ENCODE measurements around the gene TMEM218. TPM values are rescaled to one million over a fixed set of nuclear protein-coding genes. Genes with fewer than 3 reads are reported as not detected.

The TMEM218 gene
- total RNA-seq, 1 donor from 2014 or later: 23.1 TPM

DNA sequence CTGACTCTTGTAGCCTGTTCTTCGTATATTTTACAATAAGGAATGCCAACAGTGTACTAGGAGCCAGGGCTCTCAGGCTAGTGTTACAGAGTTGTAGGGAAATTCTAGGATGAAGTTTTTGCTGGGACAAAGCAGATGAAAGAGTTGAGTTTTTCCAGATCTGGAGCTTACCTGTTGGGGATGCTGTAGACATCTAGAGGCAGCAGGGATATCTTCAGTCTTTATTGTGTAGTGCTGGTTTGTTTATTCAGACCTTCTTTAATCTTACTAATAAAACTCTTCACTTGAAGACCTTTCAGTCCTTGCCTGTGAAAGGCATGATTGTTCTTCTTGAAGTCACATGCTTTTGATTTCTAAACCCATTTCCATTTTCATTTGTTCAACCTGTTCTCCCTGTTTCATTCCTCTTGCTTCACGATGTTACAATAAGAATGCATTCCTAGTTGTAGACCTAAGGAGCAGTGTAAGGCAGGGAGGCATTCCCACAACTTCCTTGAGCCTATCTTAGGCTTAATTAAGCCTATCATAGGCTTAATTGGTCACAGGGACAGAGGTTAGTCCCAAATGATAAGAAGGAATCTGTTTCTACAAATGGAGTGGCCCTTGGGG is 56.2 kb downstream of the TMEM218 start:
- DNase-seq: no peak

DNA sequence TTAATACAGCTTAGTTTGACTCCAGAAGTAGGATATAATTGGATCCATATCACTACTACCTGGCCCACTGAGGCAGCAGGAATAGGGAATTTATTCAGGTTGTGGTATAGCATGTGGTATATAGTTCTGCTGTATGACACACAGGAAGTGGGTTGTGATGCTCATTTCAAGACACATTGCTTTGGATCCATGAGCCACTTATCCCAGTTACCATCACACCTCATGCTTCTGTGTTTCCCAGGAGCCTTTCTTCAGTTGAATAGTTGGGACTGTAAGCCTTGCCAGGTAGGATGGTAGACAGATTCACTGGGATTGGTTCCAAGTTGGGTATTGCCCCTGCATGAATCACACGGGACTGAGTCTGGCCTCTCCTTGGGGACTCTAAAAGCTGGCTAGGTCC is 58.3 kb downstream of the TMEM218 start:
- DNase-seq: no peak

DNA sequence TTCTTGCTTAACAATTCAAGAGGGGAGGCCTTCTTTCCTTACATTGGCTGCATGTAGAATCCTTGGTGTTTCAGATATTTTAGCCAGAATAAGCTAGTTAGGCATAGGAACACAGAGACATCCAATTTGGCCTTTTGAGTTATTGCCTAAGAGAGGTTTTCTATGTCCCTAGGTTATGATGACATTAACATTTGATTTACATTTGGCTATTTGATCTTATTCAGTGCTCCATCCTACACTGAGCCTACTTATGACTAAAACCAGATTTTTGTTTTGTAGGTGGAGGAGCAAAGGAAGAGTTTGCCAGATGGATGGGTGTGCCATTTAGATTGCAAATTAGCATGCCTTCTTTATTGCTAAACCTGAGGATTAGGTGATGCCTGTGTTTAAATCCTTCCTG is 59.4 kb downstream of the TMEM218 start:
- DNase-seq: no peak

DNA sequence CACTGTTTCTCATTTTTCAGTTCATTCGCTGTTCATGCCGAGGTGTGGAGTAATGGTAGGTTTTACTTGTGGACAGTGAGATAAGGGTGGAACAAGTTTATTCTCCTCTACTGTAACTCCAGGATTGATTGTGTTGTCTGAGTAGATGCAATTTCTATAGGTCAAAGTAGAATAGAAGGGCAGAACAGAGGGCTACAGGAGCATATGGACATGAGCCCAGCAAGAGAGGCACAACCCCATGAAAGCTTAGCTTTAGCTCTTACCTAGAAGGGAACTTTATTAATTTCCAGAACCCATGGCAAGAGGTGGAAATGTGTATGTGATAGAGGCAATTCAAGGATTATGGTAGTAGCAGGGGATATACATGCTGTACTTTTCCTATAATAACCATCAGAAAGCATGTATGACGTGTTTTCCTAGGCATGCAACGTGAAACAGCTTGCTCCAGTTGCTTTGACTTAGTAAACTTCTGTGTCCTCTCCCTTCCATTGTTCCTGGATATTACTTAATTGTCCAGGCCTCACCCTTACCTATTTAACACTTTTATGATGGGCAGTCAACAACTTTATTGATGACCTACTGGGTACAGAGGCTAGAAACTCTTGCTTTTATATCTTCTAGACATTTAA is 62.1 kb downstream of the TMEM218 start:
- DNase-seq: no peak

Other genes starting within 250 kb of the TMEM218 start
- 8.8 TPM for gene ROBO3, start 246.2 kb downstream of the TMEM218 start, total RNA-seq
- 9.7 TPM for gene ROBO4, start 213.8 kb downstream of the TMEM218 start, total RNA-seq
- not detected for gene HEPN1, start 192.4 kb downstream of the TMEM218 start, total RNA-seq
- gene HEPACAM, start 175.6 kb downstream of the TMEM218 start, total RNA-seq: 3.6 TPM
- gene CCDC15, start 157.4 kb downstream of the TMEM218 start, total RNA-seq: 4.3 TPM
- gene SLC37A2, start 48.3 kb downstream of the TMEM218 start, total RNA-seq: 10.3 TPM
- gene PKNOX2, start 53.1 kb upstream of the TMEM218 start, total RNA-seq: 4.0 TPM